GM23248 (cell line): ENCODE measurements around the gene KIAA1671. TPM values are rescaled to one million over a fixed set of nuclear protein-coding genes. Genes with fewer than 3 reads are reported as not detected.

ENCODE experiments used
- DNase-seq: peaks from one replicate; pipeline ENCODE4 v3.0.0-alpha.2; 2015
- H2AFZ ChIP-seq: fragments of 200-600 bp; sonication (generic); 2 replicates; pipeline ENCODE4 v1.6.1; 2016; ENCODE audit warnings: antibody characterized with exemption
- H3F3A ChIP-seq: fragments of 200-600 bp; sonication (generic); 2 replicates; pipeline ENCODE4 v1.6.1; 2016; ENCODE audit warnings: mild to moderate bottlenecking, antibody characterized with exemption, mixed run types; ENCODE audit not compliant: insufficient read depth
- H3K27ac ChIP-seq: fragments of 200-600 bp; sonication (generic); 2 replicates; pipeline ENCODE4 v1.5.1; 2016; ENCODE audit warnings: mild to moderate bottlenecking
- H3K27me3 ChIP-seq: fragments of 200-600 bp; sonication (generic); replicated peaks from 2 replicates; pipeline ENCODE4 v1.6.1; 2016; ENCODE audit warnings: mild to moderate bottlenecking; ENCODE audit not compliant: insufficient read depth
- H3K36me3 ChIP-seq: fragments of 200-600 bp; sonication (generic); 2 replicates; pipeline ENCODE4 v1.6.1; 2016; ENCODE audit warnings: low read depth, mild to moderate bottlenecking
- H3K4me1 ChIP-seq: fragments of 200-600 bp; sonication (generic); 2 replicates; pipeline ENCODE4 v1.6.1; 2016; ENCODE audit warnings: mild to moderate bottlenecking; ENCODE audit not compliant: insufficient read depth
- H3K4me2 ChIP-seq: fragments of 200-600 bp; sonication (generic); one replicate; pipeline ENCODE4 v1.6.1; 2016; ENCODE audit warnings: mild to moderate bottlenecking; ENCODE audit not compliant: unreplicated experiment
- H3K4me3 ChIP-seq: fragments of 200-600 bp; sonication (generic); 2 replicates; pipeline ENCODE4 v1.5.1; 2016; ENCODE audit warnings: mild to moderate bottlenecking
- H3K79me2 ChIP-seq: fragments of 200-600 bp; sonication (generic); 2 replicates; pipeline ENCODE4 v1.6.1; 2016; ENCODE audit warnings: mild to moderate bottlenecking; ENCODE audit not compliant: insufficient read depth
- H3K9ac ChIP-seq: fragments of 200-600 bp; sonication (generic); 2 replicates; pipeline ENCODE4 v1.6.1; 2016; ENCODE audit warnings: mild to moderate bottlenecking
- H3K9me2 ChIP-seq: fragments of 200-600 bp; sonication (generic); 2 replicates; pipeline ENCODE4 v1.6.1; 2016; ENCODE audit warnings: mixed run types, mild to moderate bottlenecking, moderate library complexity; ENCODE audit not compliant: insufficient read depth
- H3K9me3 ChIP-seq: fragments of 200-600 bp; sonication (generic); one replicate; pipeline ENCODE4 v1.6.1; 2017; ENCODE audit warnings: low read depth
- H4K20me1 ChIP-seq: fragments of 200-600 bp; sonication (generic); 2 replicates; pipeline ENCODE4 v1.6.0; 2016; ENCODE audit not compliant: insufficient read depth
- EZH2 ChIP-seq: fragments of 200-600 bp; sonication (generic); IDR thresholded peaks from 2 replicates; pipeline ENCODE4 v1.6.1; 2018; ENCODE audit warnings: antibody characterized with exemption, mild to moderate bottlenecking; ENCODE audit not compliant: insufficient read depth, poor library complexity, severe bottlenecking
- EZH2phosphoT487 ChIP-seq: fragments of 200-600 bp; sonication (generic); IDR thresholded peaks from 2 replicates; pipeline ENCODE4 v1.6.1; 2018; ENCODE audit warnings: antibody characterized with exemption, moderate library complexity, mild to moderate bottlenecking, low read depth; ENCODE audit not compliant: insufficient read depth
- WGBS, 2 experiments: methylation state at CpG; one replicate each; pipeline ENCODE4 v1.1.6; 2015 to 2017; ENCODE audit warnings: low lambda C conversion rate in 2 of 2, low coverage in 1 of 2; ENCODE audit errors: missing lambda C conversion rate in 2 of 2; 5-methylcytosine and 5-hydroxymethylcytosine counted together
- in situ Hi-C: fragments of 300-500 bp; cut with MboI; formaldehyde crosslinking; loops from 2 replicates; pipeline ENCODE4 v1.15.0; 2020
- polyA plus RNA-seq: library from polyadenylated mRNA; unstranded; fragments of >200 nt; fragmentation: Nextera tagmentation; extraction: Ambion mirVana; gene quantifications from 2 replicates; pipeline ENCODE4 v1.2.1, GENCODE V29; 2016
- total RNA-seq: library from RNA; depleted of rRNA; stranded (reverse); fragments of >200 nt; shearing (Covaris generic); gene quantifications from 2 replicates; pipeline ENCODE4 v1.2.3, GENCODE V29; 2014

The KIAA1671 gene
- total and polyA plus RNA-seq, 2 experiments from 2014 or later: 0.25 to 0.76 TPM

DNA sequence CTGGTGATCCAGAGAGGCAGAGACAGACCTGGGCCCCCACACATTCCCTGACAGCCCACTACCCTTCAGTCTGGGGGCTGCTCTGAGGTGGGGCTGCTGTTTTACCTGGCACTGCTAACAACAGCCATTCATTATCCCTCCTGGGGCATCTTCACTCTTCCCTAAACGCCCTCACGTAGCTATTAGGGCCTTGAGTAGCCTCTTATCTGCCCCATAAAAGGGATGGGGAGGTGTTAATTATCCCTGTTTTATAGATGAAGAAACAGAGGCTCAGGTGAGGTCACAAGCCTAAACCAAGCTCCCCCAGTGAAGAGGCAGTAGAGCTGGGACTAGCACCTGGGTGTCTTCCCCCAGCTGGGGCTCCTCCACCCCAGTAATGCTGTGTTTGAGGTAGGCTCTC lies 79.5 kb downstream of the KIAA1671 start:
- Histone ChIP-seq H3K9me2 (no peaks in the 10 kb centered on the region), H4K20me1 (no peaks in the 10 kb centered on the region), H3K36me3 (no peaks in the 10 kb centered on the region), H3F3A (no peaks in the 10 kb centered on the region), H3K4me1 (no peaks in the 10 kb centered on the region), H3K4me3 (no peak overlapping the region), H3K79me2 (no peaks in the 10 kb centered on the region), H3K27ac (no peak overlapping the region), H3K4me2 (no peak overlapping the region), H2AFZ (no peak overlapping the region), H3K27me3 (no peaks in the 10 kb centered on the region), H3K9me3 (no peaks in the 10 kb centered on the region), H3K9ac (no peak overlapping the region)
- TF ChIP-seq EZH2: no peak
- in situ Hi-C loops: no loop called here
- whole genome bisulfite sequencing, 2 experiments: 29 to 32% methylated on average over 2 of the region's 2 CpGs
- DNase-seq: no peak

DNA sequence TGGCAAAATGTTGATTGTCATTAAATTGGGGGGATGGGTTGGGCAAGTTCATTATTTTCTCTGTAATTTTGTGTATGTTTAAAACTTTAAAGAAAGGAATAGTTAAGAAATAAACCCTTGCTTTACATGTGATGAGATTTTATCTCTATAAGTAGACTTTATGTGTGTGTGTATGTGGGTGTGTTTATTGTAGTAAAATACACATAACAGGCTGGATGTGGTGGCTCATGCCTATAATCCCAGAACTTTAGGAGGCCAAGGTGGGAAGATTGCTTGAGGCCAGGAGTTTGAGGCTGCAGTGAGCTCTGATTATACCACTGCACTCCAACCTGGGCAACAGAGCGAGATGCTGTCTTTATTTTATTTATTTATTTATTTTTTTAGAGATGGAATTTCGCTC lies 83.2 kb downstream of the KIAA1671 start:
- H3K4me2 ChIP-seq: no peak overlapping the region
- no peaks in the 10 kb centered on the region for H3K9me3 ChIP-seq
- no peaks in the 10 kb centered on the region for H4K20me1 ChIP-seq
- in situ Hi-C loops: no loop called here
- H3K9ac ChIP-seq: no peak overlapping the region
- H3K36me3 ChIP-seq: no peaks in the 10 kb centered on the region
- 79 to 84% methylated on average over 2 of the region's 2 CpGs for WGBS, 2 experiments
- no peaks in the 10 kb centered on the region for H3F3A ChIP-seq
- H3K9me2 ChIP-seq: no peaks in the 10 kb centered on the region
- H3K27ac ChIP-seq: no peak overlapping the region
- DNase-seq: no peak
- no peaks in the 10 kb centered on the region for H3K4me1 ChIP-seq
- TF ChIP-seq EZH2phosphoT487: no peak
- no peak for TF ChIP-seq EZH2
- no peak overlapping the region for H3K4me3 ChIP-seq
- no peak overlapping the region for H2AFZ ChIP-seq
- no peaks in the 10 kb centered on the region for H3K27me3 ChIP-seq
- no peaks in the 10 kb centered on the region for H3K79me2 ChIP-seq

DNA sequence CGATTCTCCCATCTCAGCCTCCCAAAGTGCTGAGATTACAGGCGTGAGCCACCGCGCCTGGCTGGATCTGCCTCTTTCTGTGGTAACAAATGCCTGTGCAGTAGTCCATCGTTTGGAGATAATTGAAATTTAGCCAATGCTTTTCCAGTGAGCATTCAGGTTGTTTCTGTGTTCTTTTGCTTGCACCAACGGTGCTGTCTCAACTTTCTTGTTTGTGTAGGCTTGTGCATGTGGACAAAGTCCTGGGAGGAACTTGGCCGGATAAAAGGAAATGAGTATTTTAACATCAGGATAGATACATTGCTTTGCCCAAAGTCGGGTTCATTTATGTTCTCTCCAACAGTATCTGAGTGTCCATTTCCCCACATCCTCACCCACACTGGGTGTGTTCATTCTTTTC lies 85.7 kb downstream of the KIAA1671 start:
- no peak overlapping the region for H3K4me2 ChIP-seq
- H3K27me3 ChIP-seq: no peaks in the 10 kb centered on the region
- no peak overlapping the region for H3K4me3 ChIP-seq
- no peak overlapping the region for H2AFZ ChIP-seq
- H3K27ac ChIP-seq: no peak overlapping the region
- no peaks in the 10 kb centered on the region for H4K20me1 ChIP-seq
- no peaks in the 10 kb centered on the region for H3K79me2 ChIP-seq
- no peak for DNase-seq
- no peaks in the 10 kb centered on the region for H3F3A ChIP-seq
- no peaks in the 10 kb centered on the region for H3K36me3 ChIP-seq
- H3K9ac ChIP-seq: no peak overlapping the region
- H3K4me1 ChIP-seq: no peaks in the 10 kb centered on the region
- WGBS, 2 experiments: 73 to 75% methylated on average over 8 of the region's 8 CpGs
- in situ Hi-C loops: no loop called here
- no peaks in the 10 kb centered on the region for H3K9me3 ChIP-seq
- no peak for TF ChIP-seq EZH2phosphoT487
- no peak for TF ChIP-seq EZH2
- H3K9me2 ChIP-seq: no peaks in the 10 kb centered on the region

DNA sequence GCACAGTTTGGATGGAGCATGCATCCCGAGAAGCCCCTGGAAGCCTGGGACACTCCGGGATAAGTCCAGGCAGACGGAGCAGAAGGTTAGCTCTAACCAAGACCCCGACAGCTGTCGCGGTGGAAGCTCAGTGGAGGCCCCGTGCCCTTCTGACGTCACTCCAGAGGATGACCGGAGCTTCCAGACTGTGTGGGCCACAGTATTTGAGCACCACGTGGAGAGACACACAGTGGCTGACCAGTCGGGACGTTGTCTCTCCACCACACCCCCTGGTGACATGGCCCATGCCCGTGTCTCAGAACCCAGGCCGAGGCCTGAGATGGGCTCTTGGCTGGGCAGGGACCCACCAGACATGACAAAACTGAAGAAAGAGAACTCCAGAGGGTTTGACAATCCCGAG lies 86.3 kb downstream of the KIAA1671 start:
- Histone ChIP-seq H3K27ac (no peak overlapping the region), H3K36me3 (no peaks in the 10 kb centered on the region), H3K9me2 (no peaks in the 10 kb centered on the region), H3K4me2 (no peak overlapping the region), H3K9ac (no peak overlapping the region), H3K4me3 (no peak overlapping the region), H3K79me2 (no peaks in the 10 kb centered on the region), H2AFZ (no peak overlapping the region), H3K27me3 (0 out of 2 replicates have a peak, but pooled peaks cover 1% of the 10 kb centered on the region), H3K9me3 (no peaks in the 10 kb centered on the region), H3F3A (no peaks in the 10 kb centered on the region), H3K4me1 (no peaks in the 10 kb centered on the region), H4K20me1 (no peaks in the 10 kb centered on the region)
- in situ Hi-C loops: no loop called here
- 69 to 77% methylated on average over 15 of the region's 15 CpGs for WGBS, 2 experiments
- TF ChIP-seq EZH2 (no peak), EZH2phosphoT487 (no peak)
- no peak for DNase-seq

DNA sequence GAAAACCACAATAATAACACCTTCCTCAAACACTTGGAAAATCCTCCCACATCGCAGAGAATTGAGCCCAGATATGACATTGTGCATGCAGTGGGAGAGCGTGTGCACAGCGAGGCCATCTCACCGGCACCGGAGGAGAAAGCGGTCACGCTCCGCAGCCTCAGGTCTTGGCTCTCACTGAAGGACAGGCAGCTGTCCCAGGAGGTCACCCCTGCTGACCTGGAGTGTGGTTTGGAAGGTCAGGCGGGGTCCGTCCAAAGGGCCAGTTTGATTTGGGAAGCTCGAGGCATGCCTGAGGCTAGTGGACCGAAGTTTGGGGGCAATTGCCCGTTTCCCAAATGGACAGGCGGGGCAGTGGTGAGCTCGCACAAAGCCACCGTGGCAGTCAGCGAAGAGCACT lies 86.7 kb downstream of the KIAA1671 start:
- no peaks in the 10 kb centered on the region for H3K79me2 ChIP-seq
- H3K36me3 ChIP-seq: no peaks in the 10 kb centered on the region
- DNase-seq: no peak
- no peaks in the 10 kb centered on the region for H4K20me1 ChIP-seq
- H3K27me3 ChIP-seq: 0 out of 2 replicates have a peak, but pooled peaks cover 6% of the 10 kb centered on the region
- in situ Hi-C loops: no loop called here
- H3K4me2 ChIP-seq: no peak overlapping the region
- no peak overlapping the region for H3K4me3 ChIP-seq
- no peaks in the 10 kb centered on the region for H3K4me1 ChIP-seq
- TF ChIP-seq EZH2phosphoT487: no peak
- TF ChIP-seq EZH2: no peak
- no peaks in the 10 kb centered on the region for H3K9me2 ChIP-seq
- WGBS, 2 experiments: 82 to 83% methylated on average over 17 of the region's 17 CpGs
- H3K9ac ChIP-seq: no peak overlapping the region
- H2AFZ ChIP-seq: no peak overlapping the region
- no peaks in the 10 kb centered on the region for H3F3A ChIP-seq
- no peaks in the 10 kb centered on the region for H3K9me3 ChIP-seq
- no peak overlapping the region for H3K27ac ChIP-seq
